Thymus (tissue), 11 donors: Measurements from ENCODE around the gene MED15. TPM values are rescaled to one million over a fixed set of nuclear protein-coding genes. Genes with fewer than 3 reads are reported as not detected.

Experiments used
- DNase-seq, 9 donors: peaks; one replicate each; pipeline ENCODE4 v3.0.0-alpha.2; 2013; ENCODE audit warnings: low spot score in 9 of 9, low read depth in 6 of 9, missing footprints in 1 of 9
- H3K27ac ChIP-seq, 2 donors: one replicate each; pipeline ENCODE4 v1.5.1; 2013; ENCODE audit warnings: control low read depth in 1 of 2, low read depth in 1 of 2, low read length in 1 of 2, mild to moderate bottlenecking in 1 of 2, moderate library complexity in 1 of 2
- H3K27me3 ChIP-seq, 2 donors: one replicate each; pipeline ENCODE4 v1.5.1; 2013; ENCODE audit warnings: low read length in 1 of 2; ENCODE audit not compliant: control insufficient read depth in 2 of 2, insufficient read depth in 1 of 2
- H3K36me3 ChIP-seq, 2 donors: one replicate each; pipeline ENCODE4 v1.5.1; 2013; ENCODE audit warnings: low read length in 1 of 2, mild to moderate bottlenecking in 1 of 2, moderate library complexity in 1 of 2; ENCODE audit not compliant: control insufficient read depth in 2 of 2, insufficient read depth in 2 of 2
- H3K4me1 ChIP-seq, 2 donors: one replicate each; pipeline ENCODE4 v1.5.1; 2013; ENCODE audit warnings: low read length in 2 of 2; ENCODE audit not compliant: control insufficient read depth in 2 of 2, insufficient read depth in 2 of 2
- H3K4me3 ChIP-seq, 2 donors: one replicate each; pipeline ENCODE4 v1.5.1; 2013; ENCODE audit warnings: low read length in 2 of 2, control low read depth in 1 of 2, mild to moderate bottlenecking in 1 of 2
- H3K9me3 ChIP-seq, 2 donors: one replicate each; pipeline ENCODE4 v1.5.1; 2013; ENCODE audit warnings: low read length in 1 of 2, mild to moderate bottlenecking in 1 of 2; ENCODE audit not compliant: control insufficient read depth in 2 of 2, insufficient read depth in 1 of 2
- WGBS: extraction: QIAGEN DNeasy Blood & Tissue Kit; methylation state at CpG from one replicate; pipeline ENCODE4 v1.1.7; 2013; 5-methylcytosine and 5-hydroxymethylcytosine counted together
- polyA plus RNA-seq: library from polyadenylated mRNA; stranded (reverse); fragments of 200-250 nt; gene quantifications from one replicate; pipeline ENCODE4 v1.2.3, GENCODE V29; 2013
- total RNA-seq: library from RNA; stranded (reverse); fragments of 120-200 nt; gene quantifications from one replicate; pipeline ENCODE4 v1.2.4, GENCODE V29; 2013
- donor health status: healthy.

The MED15 gene
- total and polyA plus RNA-seq, 2 donors = 10.7 to 61.6 TPM

DNA sequence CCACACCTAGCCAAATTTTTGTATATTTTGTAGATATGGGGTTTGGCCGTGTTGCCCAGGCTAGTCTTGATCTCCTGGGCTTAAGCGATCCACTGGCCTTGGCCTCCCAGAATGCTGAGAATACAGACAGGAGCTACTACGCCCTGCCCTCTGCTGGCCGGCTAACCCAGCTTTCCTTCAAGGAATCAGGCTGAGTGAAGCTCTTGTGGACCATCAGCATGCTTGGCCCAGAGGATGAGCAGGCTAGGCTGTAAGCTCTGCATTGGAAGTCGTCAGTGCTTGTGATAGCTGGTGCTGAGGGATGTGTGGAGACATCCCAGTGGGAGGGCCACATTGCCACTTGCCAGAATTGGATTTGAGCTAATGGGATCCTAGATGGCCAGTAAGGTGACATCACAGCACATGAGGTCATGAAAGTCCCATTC, 60.6 kb downstream of the MED15 start:
- DNase-seq = no peak
- H3K4me3 ChIP-seq = no peak overlapping the region
- peaks cover 0 to 5% of the 10 kb centered on the region in 2 donors for H3K9me3 ChIP-seq
- peaks cover 70 to 83% of the 10 kb centered on the region in 2 donors for H3K36me3 ChIP-seq
- peaks cover 26 to 61% of the 10 kb centered on the region in 2 donors for H3K4me1 ChIP-seq
- 94% methylated on average over 5 of the region's 5 CpGs for WGBS
- H3K27me3 ChIP-seq = no peaks in the 10 kb centered on the region
- H3K27ac ChIP-seq = no peak overlapping the region

DNA sequence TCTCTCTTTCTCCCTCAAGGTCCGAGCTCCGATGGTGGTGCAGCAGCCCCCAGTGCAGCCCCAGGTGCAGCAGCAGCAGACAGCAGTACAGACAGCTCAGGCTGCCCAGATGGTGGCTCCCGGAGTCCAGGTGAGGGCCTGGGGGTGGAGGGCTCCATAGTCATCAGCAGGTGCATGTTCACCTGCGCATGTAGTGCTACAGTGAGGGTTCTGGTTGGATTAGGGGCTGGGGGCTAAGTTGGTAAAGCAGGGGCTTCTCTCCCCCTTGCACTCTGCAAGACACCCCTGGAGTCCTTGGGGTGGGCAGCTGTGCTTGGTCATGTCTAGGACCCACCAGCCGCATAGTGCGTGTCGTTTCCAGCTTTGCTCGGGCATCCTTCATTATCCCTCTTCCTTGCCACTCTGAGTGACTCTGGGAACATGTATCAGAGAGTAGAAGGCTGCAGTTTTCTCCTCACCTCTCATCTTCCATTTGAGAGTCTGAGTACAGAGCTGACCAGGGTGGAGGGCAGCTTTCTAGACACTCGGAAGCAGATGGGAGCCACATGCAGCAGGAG, 61.2 kb downstream of the MED15 start:
- Histone ChIP-seq H3K4me1 (peaks cover 26 to 61% of the 10 kb centered on the region in 2 donors), H3K4me3 (no peak overlapping the region)

GRCh38 chr22:20569059-20570058, 61.9 kb downstream of the MED15 start:
- peaks cover 0 to 5% of the 10 kb centered on the region in 2 donors for H3K9me3 ChIP-seq
- no peaks in the 10 kb centered on the region for H3K27me3 ChIP-seq
- H3K36me3 ChIP-seq = peaks cover 82 to 87% of the 10 kb centered on the region in 2 donors
- 35% methylated on average over 20 of the region's 20 CpGs for WGBS
- H3K4me1 ChIP-seq = peaks cover 26 to 60% of the 10 kb centered on the region in 2 donors
- H3K27ac ChIP-seq = peak overlapping the region in 1 of 2 donors; percentile 10
- peak in 6 of 9 donors; percentile 35 to 85 (median 54) for DNase-seq
- no peak overlapping the region for H3K4me3 ChIP-seq

More for the DNA sequence above, 61.2 kb downstream of the MED15 start:
- WGBS = 92% methylated on average over 9 of the region's 9 CpGs
- Histone ChIP-seq H3K27me3 (no peaks in the 10 kb centered on the region), H3K9me3 (peaks cover 0 to 5% of the 10 kb centered on the region in 2 donors), H3K27ac (no peak overlapping the region), H3K36me3 (peaks cover 76 to 84% of the 10 kb centered on the region in 2 donors)
- DNase-seq = no peak

- 92% methylated on average over 6 of the region's 6 CpGs for WGBS
- no peak overlapping the region for H3K4me3 ChIP-seq
- no peaks in the 10 kb centered on the region for H3K27me3 ChIP-seq
- DNase-seq = no peak
- H3K4me1 ChIP-seq = peaks cover 21 to 47% of the 10 kb centered on the region in 2 donors
- H3K27ac ChIP-seq = no peak overlapping the region
- peaks cover 0 to 5% of the 10 kb centered on the region in 2 donors for H3K9me3 ChIP-seq
- peaks cover 84 to 92% of the 10 kb centered on the region in 2 donors for H3K36me3 ChIP-seq
Observed at GRCh38 chr22:20571078-20571503, 63.7 kb downstream of the MED15 start.

- Histone ChIP-seq H3K9me3 (peaks cover 0 to 4% of the 10 kb centered on the region in 2 donors), H3K27ac (no peak overlapping the region), H3K4me1 (peaks cover 16 to 43% of the 10 kb centered on the region in 2 donors), H3K27me3 (no peaks in the 10 kb centered on the region), H3K36me3 (peaks cover 84 to 92% of the 10 kb centered on the region in 2 donors), H3K4me3 (no peak overlapping the region)
- WGBS = 83% methylated on average over 4 of the region's 4 CpGs
- DNase-seq = peak in 3 of 9 donors; percentile 29 to 53 (median 47)
Observed at GRCh38 chr22:20571531-20572007, 64.2 kb downstream of the MED15 start.

GRCh38 chr22:20572132-20572802, 64.9 kb downstream of the MED15 start:
- 99% methylated on average over 11 of the region's 11 CpGs for WGBS
- Histone ChIP-seq H3K27ac (no peak overlapping the region), H3K4me3 (no peak overlapping the region), H3K27me3 (no peaks in the 10 kb centered on the region), H3K4me1 (peaks cover 12 to 36% of the 10 kb centered on the region in 2 donors), H3K9me3 (no peaks in the 10 kb centered on the region), H3K36me3 (peaks cover 84 to 90% of the 10 kb centered on the region in 2 donors)
- no peak for DNase-seq

DNA sequence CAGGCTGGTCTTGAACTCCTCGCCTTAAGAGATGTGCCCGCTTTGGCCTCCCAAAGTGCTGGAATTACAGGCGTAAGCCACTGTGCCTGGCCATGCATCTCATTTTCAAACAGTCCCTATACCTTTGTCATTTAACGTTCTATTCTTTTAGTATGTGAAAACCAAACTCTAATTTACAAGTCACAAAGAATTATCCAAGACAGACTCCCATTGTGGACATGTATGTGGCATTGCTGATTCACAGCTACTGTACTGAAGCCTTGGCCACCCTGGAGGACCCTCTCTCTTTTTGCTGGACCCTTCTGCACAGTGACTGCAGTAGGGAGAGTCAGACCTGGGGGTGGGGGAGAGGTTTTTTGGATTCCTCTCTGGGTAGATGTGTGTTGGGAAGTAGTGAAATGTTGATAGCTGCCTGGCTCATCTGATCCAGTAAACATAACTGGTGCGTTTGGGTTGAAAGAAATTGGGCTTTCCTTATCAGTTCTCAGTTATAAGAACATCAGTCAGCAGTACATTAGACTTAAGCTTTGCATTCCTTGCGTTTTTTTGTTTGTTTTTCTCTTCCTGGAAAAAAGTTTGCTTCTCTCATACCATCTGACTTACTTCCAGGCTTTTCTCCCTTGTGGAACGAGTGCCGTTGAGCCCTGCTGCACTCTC, 65.9 kb downstream of the MED15 start:
- Histone ChIP-seq H3K4me3 (no peak overlapping the region), H3K27me3 (no peaks in the 10 kb centered on the region), H3K4me1 (peaks cover 11 to 25% of the 10 kb centered on the region in 2 donors), H3K36me3 (peaks cover 82 to 88% of the 10 kb centered on the region in 2 donors), H3K27ac (no peak overlapping the region), H3K9me3 (no peaks in the 10 kb centered on the region)
- no peak for DNase-seq
- WGBS = 98% methylated on average over 8 of the region's 8 CpGs

DNA sequence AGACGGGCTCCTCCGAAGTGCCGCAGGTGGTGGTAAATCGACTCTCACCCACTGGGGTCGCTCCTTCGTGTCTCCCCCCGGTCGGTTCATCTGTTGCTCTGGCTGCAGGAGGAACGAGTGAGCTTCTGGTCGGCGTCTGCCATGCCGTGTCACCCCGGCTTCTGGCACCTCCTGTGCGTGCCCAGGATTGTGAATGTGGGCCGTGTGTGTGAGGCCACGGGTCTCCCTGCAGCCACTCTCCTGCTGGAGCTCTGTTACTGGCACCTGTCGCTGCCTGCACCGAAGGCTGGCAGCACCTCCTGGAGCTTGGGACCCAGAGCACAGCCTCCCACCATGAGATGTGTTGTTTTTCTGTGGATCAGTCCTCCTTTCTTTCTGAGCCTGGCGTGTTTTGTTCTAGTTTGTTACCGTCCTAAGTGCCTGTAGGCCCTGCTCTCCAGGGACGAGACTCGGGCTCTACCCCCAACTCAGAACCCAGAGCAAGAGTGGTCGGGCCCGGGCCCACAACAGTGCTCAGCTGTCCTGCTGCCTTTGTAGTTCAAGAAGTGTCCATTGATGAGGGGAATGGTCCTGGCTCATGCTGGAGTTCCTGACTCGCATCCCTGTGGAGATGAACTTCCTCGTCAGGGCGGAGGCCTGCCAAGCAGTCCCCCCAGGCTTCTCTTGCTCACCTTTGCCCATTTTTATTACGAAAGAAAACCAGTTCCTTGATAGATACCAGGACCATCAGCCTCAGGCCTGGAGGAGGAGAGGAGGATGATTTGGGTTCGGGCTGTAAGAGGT, 66.6 kb downstream of the MED15 start:
- no peaks in the 10 kb centered on the region for H3K9me3 ChIP-seq
- H3K27me3 ChIP-seq = no peaks in the 10 kb centered on the region
- 96% methylated on average over 29 of the region's 29 CpGs for WGBS
- H3K27ac ChIP-seq = no peak overlapping the region
- peaks cover 6 to 18% of the 10 kb centered on the region in 2 donors for H3K4me1 ChIP-seq
- DNase-seq = no peak
- H3K36me3 ChIP-seq = peaks cover 87 to 88% of the 10 kb centered on the region in 2 donors
- no peak overlapping the region for H3K4me3 ChIP-seq
